Lower lobe of right lung (tissue), 2 donors: ENCODE data around the gene DOK7. TPM values are rescaled to one million over a fixed set of nuclear protein-coding genes. Genes with fewer than 3 reads are reported as not detected.

Experiments used
- ATAC-seq, 2 donors: fragments of 200-7000 bp; cut with Tn5 transposase; one replicate each; pipeline ENCODE4 v1.9.1; 2020 to 2022; ENCODE audit warnings: mild to moderate bottlenecking in 2 of 2, moderate library complexity in 2 of 2
- DNase-seq: peaks from one replicate; pipeline ENCODE4 v3.0.0-alpha.2; 2020
- H3K27ac ChIP-seq: fragments of 200-600 bp; one replicate; pipeline ENCODE4 v1.8.0; 2022
- H3K27me3 ChIP-seq: fragments of 200-600 bp; one replicate; pipeline ENCODE4 v1.8.0; 2022; ENCODE audit warnings: low read depth
- H3K36me3 ChIP-seq: fragments of 200-600 bp; one replicate; pipeline ENCODE4 v1.8.0; 2022; ENCODE audit warnings: mild to moderate bottlenecking
- H3K4me1 ChIP-seq: fragments of 200-600 bp; one replicate; pipeline ENCODE4 v1.8.0; 2022
- H3K4me3 ChIP-seq: fragments of 200-600 bp; one replicate; pipeline ENCODE4 v1.8.0; 2022; ENCODE audit warnings: mild to moderate bottlenecking
- H3K9me3 ChIP-seq: fragments of 200-600 bp; one replicate; pipeline ENCODE4 v1.8.0; 2022
- CTCF ChIP-seq: fragments of 200-600 bp; IDR thresholded peaks from one replicate; pipeline ENCODE4 v1.8.0; 2022; ENCODE audit warnings: antibody characterized with exemption, mild to moderate bottlenecking
- intact Hi-C: fragments of 100-400 bp; cut with DNase I; formaldehyde crosslinking; loops from one replicate; pipeline ENCODE4 v1.11.0; 2022
- total RNA-seq: library from RNA; stranded (reverse); fragmentation: NEBNext Ultra II Directional; extraction: Animal tissue kit (Norgen Biotek cat#: 25700); gene quantifications from one replicate; pipeline ENCODE4 v1.2.1, GENCODE V29; 2021
- donor health status: DM: no; HTN: yes; CAD: no; lungs with severe emphysema.

DOK7 gene
- total RNA-seq, 1 donor from 2014 or later: 4.0 TPM

DNA sequence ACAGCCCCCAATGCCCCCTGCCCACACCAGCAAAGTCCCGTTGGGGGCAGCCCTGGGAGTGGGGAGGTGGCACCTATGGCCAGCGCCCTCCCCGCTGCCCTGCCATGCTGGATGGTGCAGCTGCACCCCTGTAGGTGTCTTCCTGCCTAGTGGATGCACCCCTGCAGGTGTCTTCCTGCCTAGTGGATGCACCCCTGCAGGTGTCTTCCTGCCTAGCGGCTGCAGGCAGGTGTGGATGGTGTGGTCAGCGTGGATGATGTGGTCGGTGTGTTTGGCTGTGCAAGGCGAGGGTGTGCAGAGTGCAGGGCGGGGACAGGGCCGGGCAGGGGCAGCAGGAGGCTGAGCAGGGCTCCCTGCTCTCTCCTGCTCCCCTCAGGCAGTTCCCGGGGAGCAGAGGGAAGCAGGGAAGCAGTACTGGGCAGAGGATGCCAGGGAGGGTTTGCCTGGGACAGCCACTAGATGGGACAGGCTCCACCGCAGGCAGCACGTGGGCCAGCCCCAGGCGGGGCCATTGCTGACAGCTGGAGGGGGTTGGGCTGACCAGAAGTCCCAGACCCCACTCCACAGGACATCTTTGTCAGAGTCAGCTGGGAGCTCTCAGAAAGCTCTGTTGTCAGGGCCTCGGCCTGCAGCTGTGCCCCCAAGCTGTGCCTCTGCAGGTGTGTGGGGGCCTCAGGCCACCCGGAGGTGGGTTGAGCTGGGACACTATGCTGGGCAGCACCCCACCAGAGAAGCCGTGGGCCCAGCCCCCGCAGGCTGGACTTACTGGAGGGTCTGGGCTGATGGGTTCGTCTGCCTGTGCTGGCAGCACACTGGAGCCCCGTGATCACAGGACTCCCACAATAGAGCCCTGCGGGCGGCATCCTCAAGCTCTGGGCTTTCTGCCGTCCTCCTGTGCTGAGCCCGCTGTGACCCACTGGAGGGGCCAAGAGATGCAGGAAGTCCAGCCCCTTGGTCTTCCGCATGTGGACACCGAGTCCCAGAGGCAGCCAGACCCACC, 23.7 kb downstream of the DOK7 start:
- peaks cover 53% of the 10 kb centered on the region for H3K27me3 ChIP-seq
- no peaks in the 10 kb centered on the region for H3K36me3 ChIP-seq
- DNase-seq (no peak), ATAC-seq (no peak)
- H3K9me3 ChIP-seq: no peaks in the 10 kb centered on the region
- peaks cover 15% of the 10 kb centered on the region for H3K4me1 ChIP-seq
- no peak for TF ChIP-seq CTCF
- H3K27ac ChIP-seq: no peak overlapping the region
- H3K4me3 ChIP-seq: no peak overlapping the region
- intact Hi-C loops: no loop called here

- intact Hi-C loops: no loop called here
- Histone ChIP-seq H3K4me1 (peaks cover 15% of the 10 kb centered on the region), H3K4me3 (no peak overlapping the region), H3K27me3 (peaks cover 54% of the 10 kb centered on the region), H3K9me3 (no peaks in the 10 kb centered on the region), H3K27ac (no peak overlapping the region), H3K36me3 (no peaks in the 10 kb centered on the region)
- no peak for TF ChIP-seq CTCF
- DNase-seq (no peak), ATAC-seq (no peak)
Measured at GRCh38 chr4:3487861-3488260, 24.8 kb downstream of the DOK7 start.

GRCh38 chr4:3488820-3489219, 25.7 kb downstream of the DOK7 start:
- no peak for TF ChIP-seq CTCF
- Histone ChIP-seq H3K4me3 (no peak overlapping the region), H3K36me3 (no peaks in the 10 kb centered on the region), H3K9me3 (no peaks in the 10 kb centered on the region), H3K4me1 (peaks cover 15% of the 10 kb centered on the region), H3K27me3 (peaks cover 63% of the 10 kb centered on the region), H3K27ac (no peak overlapping the region)
- ATAC-seq (no peak), DNase-seq (no peak)
- intact Hi-C loops: no loop called here

DNA sequence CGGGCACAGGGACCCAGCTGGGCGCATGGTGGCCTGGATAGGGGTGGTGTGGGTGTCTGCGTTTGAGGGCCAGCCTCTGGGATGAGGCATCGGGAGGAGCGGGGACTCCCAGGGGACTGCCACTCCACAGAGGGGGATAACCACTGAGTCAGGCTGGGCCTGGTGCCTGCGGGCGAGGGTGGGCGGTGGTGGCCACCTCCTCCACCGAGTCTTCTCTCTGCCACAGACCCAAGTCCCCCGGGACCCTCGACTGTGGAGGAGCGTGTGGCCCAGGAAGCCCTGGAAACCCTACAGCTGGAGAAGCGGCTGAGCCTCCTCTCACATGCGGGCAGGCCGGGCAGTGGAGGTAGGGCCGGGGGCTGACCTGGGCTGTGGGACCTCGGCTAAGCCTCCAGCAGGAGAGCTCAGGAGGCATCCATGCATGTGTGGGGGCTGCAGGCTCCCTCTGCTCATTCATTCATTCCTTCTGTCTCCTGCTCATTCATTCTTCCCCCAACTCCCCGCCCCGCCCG, 26.4 kb downstream of the DOK7 start:
- H3K36me3 ChIP-seq: no peaks in the 10 kb centered on the region
- no peak for TF ChIP-seq CTCF
- peaks cover 64% of the 10 kb centered on the region for H3K27me3 ChIP-seq
- H3K4me3 ChIP-seq: no peak overlapping the region
- no peaks in the 10 kb centered on the region for H3K9me3 ChIP-seq
- DNase-seq (no peak), ATAC-seq (no peak)
- no peak overlapping the region for H3K27ac ChIP-seq
- intact Hi-C loops: no loop called here
- peaks cover 11% of the 10 kb centered on the region for H3K4me1 ChIP-seq

DNA sequence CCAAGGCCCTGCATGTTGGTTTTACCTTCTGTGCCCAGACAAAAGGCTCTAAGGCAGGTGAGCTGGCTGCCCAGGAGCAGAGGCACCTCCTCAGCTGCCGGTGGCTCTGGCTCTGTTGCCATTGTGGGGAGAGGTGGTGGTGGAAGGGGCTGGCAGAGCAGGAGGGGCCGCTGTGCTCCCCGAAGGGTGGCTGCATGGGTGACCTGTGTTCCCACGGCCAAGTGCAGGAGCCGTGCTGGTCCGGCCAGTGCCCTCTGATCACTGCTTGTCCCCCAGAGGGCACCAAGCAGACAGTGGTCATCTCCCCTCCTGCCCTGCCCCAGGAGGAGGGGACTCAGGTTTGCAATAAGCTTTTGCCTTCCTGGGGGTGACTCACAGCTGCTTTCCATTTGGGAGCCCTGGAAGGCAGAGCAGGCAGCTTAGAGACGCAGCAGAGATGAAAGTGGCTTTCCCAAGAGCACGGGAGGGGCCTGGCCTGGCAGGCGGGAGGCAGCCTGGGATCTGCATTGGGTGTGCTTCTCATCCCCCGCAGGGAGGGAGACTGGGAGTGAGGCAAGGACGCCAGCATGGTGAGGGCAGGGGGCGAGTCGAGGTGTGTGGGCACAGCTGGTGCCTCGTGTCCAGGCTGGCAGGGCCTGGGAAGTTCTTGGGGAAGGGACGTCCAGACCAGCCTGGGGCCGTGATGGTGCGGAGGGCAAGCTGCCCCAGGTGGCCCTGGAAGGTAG, 28.7 kb downstream of the DOK7 start:
- no peak overlapping the region for H3K27ac ChIP-seq
- intact Hi-C loops: no loop called here
- no peaks in the 10 kb centered on the region for H3K9me3 ChIP-seq
- no peak overlapping the region for H3K4me3 ChIP-seq
- ATAC-seq (no peak), DNase-seq (no peak)
- no peaks in the 10 kb centered on the region for H3K36me3 ChIP-seq
- H3K27me3 ChIP-seq: peaks cover 56% of the 10 kb centered on the region
- no peak for TF ChIP-seq CTCF
- H3K4me1 ChIP-seq: no peaks in the 10 kb centered on the region
